ENCODE measurements around the gene TAT. TPM values are rescaled to one million over a fixed set of nuclear protein-coding genes. Genes with fewer than 3 reads are reported as not detected.
"Not testable (repeated sequence)": the region's sequence is repeated elsewhere in the genome, so short reads cannot be mapped to it uniquely, and the experiment has no call there.

The TAT gene
- total RNA-seq, 2 donors from 2014 or later = not detected

GRCh38 chr16:71569621-71570020, 7.3 kb downstream of the TAT start:
- peaks cover 14% of the 10 kb centered on the region in 2 donors for H3K4me1 Mint-ChIP-seq (ENCODE audit: low read depth in 2 of 2)
- H3K4me3 Mint-ChIP-seq = no peak overlapping the region
- H3K27me3 Mint-ChIP-seq = peaks cover 0 to 5% of the 10 kb centered on the region in 2 donors
- H3K9me3 Mint-ChIP-seq = no peaks in the 10 kb centered on the region
- no peak overlapping the region for H3K27ac Mint-ChIP-seq
- no peak for ATAC-seq
- no peak for DNase-seq (ENCODE audit: low spot score)
- H3K36me3 Mint-ChIP-seq = no peaks in the 10 kb centered on the region

DNA sequence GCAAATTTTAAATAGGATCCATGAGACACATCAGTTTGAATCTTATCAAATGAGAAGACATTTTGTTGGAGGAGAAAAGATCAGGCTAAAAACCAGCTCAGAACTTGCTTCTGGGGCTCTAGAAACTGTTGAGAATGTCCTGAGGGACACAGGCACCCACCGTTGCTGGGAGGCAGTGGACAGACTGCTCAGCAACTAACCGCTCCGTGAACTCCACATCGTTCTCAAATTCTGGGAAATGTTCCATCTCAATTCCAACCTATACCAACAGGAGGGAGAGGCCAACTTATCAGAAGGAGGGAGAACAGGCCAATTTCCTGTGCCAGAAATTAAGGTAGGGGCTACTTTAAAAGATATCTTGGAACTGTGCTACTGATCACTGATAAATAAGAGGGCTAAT, 8.3 kb downstream of the TAT start:
- Mint-ChIP-seq H3K27ac (no peak overlapping the region), H3K4me1 (ENCODE audit: low read depth in 2 of 2) (peaks cover 21% of the 10 kb centered on the region in 2 donors), H3K4me3 (no peak overlapping the region), H3K9me3 (no peaks in the 10 kb centered on the region), H3K36me3 (no peaks in the 10 kb centered on the region), H3K27me3 (peaks cover 0 to 5% of the 10 kb centered on the region in 2 donors)
- ATAC-seq (no peak), DNase-seq (ENCODE audit: low spot score) (no peak)

GRCh38 chr16:71567931-71568330, 9.0 kb downstream of the TAT start:
- Mint-ChIP-seq H3K4me1 (ENCODE audit: low read depth in 2 of 2) (peaks cover 21% of the 10 kb centered on the region in 2 donors), H3K27me3 (peaks cover 0 to 5% of the 10 kb centered on the region in 2 donors), H3K27ac (no peak overlapping the region), H3K9me3 (no peaks in the 10 kb centered on the region), H3K36me3 (no peaks in the 10 kb centered on the region), H3K4me3 (no peak overlapping the region)
- DNase-seq (ENCODE audit: low spot score) (no peak), ATAC-seq (no peak)

DNA sequence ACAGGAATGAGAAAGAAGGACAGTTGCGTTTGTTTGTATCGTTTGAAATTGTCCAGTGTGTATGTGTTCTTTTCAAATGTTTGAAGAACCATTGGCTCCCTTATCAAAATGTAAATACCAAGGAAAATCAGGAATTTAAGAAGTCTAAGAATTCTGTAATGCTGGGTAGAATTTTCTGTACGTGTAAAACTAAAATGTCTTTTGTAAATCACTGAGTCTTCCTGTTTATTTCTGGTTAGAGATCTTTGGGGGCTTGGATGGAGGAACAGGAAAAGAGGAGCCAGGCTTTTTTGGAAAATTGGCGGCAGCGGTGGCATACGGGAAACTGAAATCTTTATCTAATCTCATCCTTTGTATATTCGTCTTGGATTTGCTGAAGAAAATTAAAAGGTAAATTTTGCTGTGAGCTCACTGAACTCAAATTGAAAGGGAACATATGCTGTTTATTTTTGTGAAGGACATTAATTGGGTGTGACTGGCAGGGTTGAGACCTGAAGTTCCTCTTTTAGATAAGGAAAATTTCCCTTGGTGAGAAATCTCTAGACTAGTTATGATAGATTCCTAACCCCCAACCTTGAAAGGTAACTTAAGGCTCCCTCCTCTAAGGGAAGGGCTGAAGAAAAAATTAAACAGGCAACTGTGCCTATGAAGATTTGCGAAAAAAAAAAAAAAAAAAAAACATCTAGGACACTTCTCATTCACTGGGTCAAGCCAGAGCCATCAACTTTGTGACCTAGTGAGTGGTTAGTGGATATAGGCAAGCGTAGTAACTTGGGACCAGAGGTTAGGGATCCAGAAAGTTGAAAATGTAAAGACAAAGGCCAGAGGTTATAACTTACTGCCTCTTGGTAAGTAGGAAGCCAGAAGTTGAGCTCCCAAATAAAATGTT, 10.8 kb downstream of the TAT start:
- ATAC-seq (no peak), DNase-seq (ENCODE audit: low spot score) (no peak)
- Mint-ChIP-seq H3K27me3 (peaks cover 0 to 6% of the 10 kb centered on the region in 2 donors), H3K4me3 (peak overlapping the region; percentile 90), H3K9me3 (peaks cover 4% of the 10 kb centered on the region), H3K4me1 (ENCODE audit: low read depth in 2 of 2) (peaks cover 21% of the 10 kb centered on the region in 2 donors), H3K36me3 (peaks cover 4% of the 10 kb centered on the region), H3K27ac (peak overlapping the region; percentile 91 to 92)

GRCh38 chr16:71564335-71564967, 12.4 kb downstream of the TAT start:
- Mint-ChIP-seq H3K4me3 (peak overlapping the region; percentile 90), H3K27me3 (peaks cover 0 to 6% of the 10 kb centered on the region in 2 donors), H3K36me3 (peaks cover 4% of the 10 kb centered on the region), H3K27ac (peak overlapping the region; percentile 91 to 92), H3K4me1 (ENCODE audit: low read depth in 2 of 2) (peaks cover 21% of the 10 kb centered on the region in 2 donors), H3K9me3 (peaks cover 4% of the 10 kb centered on the region)
- DNase-seq (ENCODE audit: low spot score) (no peak), ATAC-seq (no peak)

DNA sequence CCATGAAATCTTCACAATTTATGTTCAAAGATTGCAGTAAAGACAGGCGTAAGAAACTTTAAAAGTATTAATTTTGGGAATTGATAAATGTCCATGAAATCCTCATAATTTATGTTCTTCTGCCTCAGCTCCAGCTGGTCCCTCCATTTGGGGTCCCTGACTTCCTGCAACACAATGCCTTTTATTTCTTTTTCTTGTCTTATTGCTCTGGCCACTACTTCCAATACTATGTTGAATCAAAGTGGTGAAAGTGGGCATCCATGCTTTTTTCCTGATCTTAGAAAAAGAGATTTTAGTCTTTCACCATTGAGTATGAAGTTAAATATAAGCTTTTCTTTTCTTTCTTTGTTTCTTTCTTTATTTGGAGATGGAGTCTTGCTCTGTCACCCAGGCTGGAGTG, 14.3 kb downstream of the TAT start:
- Mint-ChIP-seq H3K27me3 (peaks cover 7 to 16% of the 10 kb centered on the region in 2 donors), H3K4me1 (ENCODE audit: low read depth in 2 of 2) (peaks cover 21% of the 10 kb centered on the region in 2 donors), H3K4me3 (no peak overlapping the region), H3K9me3 (peaks cover 4% of the 10 kb centered on the region), H3K36me3 (peaks cover 4% of the 10 kb centered on the region), H3K27ac (no peak overlapping the region)
- ATAC-seq = no peak
- DNase-seq (ENCODE audit: low spot score) = no peak

- not testable (repeated sequence) for H3K9me3 Mint-ChIP-seq; H3K4me3 Mint-ChIP-seq; H3K36me3 Mint-ChIP-seq; DNase-seq (ENCODE audit: low spot score); ATAC-seq; H3K27ac Mint-ChIP-seq
- Mint-ChIP-seq H3K27me3 (peaks cover 7 to 16% of the 10 kb centered on the region in 2 donors), H3K4me1 (ENCODE audit: low read depth in 2 of 2) (peaks cover 21% of the 10 kb centered on the region in 2 donors)
Measured at GRCh38 chr16:71561886-71562285, 15.0 kb downstream of the TAT start.

GRCh38 chr16:71559855-71560254, 17.0 kb downstream of the TAT start:
- DNase-seq (ENCODE audit: low spot score) = no peak
- Mint-ChIP-seq H3K4me3 (no peak overlapping the region), H3K4me1 (ENCODE audit: low read depth in 2 of 2) (peaks cover 9 to 10% of the 10 kb centered on the region in 2 donors), H3K9me3 (peaks cover 4% of the 10 kb centered on the region), H3K27ac (no peak overlapping the region), H3K36me3 (peaks cover 4% of the 10 kb centered on the region), H3K27me3 (peaks cover 7 to 24% of the 10 kb centered on the region in 2 donors)
- no peak for ATAC-seq

DNA sequence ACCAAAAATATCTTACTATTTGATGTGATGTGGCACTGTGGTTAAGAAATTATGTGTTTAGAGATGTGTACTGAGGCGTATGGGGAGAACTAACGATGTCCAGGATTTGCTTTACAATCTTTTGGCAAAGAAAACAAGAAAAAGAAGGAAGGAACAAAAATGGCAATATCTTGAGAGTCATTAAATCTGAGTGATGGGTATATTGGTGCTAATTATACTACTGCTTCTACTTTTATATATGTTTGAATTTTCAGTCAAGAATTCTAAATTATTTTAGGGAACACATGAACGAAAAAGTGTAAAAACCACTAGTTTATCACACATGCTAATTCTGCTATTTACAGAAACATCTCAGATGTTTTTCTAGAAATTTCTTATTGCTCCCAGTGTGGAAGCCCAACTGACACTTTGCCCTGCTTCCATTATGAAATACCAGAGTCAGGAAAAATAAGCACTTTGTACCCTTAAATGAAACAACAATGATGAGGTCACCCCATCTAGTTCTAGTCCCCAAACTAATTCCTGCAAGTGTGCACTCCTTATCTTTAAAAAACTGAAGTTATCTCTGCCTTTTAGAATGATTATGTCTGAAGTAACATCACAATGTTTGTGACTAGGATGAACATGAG, 18.8 kb downstream of the TAT start:
- Mint-ChIP-seq H3K4me3 (no peak overlapping the region), H3K27me3 (peaks cover 8 to 24% of the 10 kb centered on the region in 2 donors), H3K9me3 (peaks cover 4% of the 10 kb centered on the region), H3K36me3 (peaks cover 4% of the 10 kb centered on the region), H3K4me1 (ENCODE audit: low read depth in 2 of 2) (no peaks in the 10 kb centered on the region), H3K27ac (no peak overlapping the region)
- DNase-seq (ENCODE audit: low spot score) (no peak), ATAC-seq (no peak)

- Mint-ChIP-seq H3K36me3 (peaks cover 4% of the 10 kb centered on the region), H3K27me3 (peaks cover 16 to 30% of the 10 kb centered on the region in 2 donors), H3K9me3 (peaks cover 4% of the 10 kb centered on the region), H3K27ac (no peak overlapping the region), H3K4me3 (no peak overlapping the region), H3K4me1 (ENCODE audit: low read depth in 2 of 2) (no peaks in the 10 kb centered on the region)
- DNase-seq (ENCODE audit: low spot score) (no peak), ATAC-seq (no peak)
Measured at GRCh38 chr16:71557299-71557698, 19.6 kb downstream of the TAT start.

DNA sequence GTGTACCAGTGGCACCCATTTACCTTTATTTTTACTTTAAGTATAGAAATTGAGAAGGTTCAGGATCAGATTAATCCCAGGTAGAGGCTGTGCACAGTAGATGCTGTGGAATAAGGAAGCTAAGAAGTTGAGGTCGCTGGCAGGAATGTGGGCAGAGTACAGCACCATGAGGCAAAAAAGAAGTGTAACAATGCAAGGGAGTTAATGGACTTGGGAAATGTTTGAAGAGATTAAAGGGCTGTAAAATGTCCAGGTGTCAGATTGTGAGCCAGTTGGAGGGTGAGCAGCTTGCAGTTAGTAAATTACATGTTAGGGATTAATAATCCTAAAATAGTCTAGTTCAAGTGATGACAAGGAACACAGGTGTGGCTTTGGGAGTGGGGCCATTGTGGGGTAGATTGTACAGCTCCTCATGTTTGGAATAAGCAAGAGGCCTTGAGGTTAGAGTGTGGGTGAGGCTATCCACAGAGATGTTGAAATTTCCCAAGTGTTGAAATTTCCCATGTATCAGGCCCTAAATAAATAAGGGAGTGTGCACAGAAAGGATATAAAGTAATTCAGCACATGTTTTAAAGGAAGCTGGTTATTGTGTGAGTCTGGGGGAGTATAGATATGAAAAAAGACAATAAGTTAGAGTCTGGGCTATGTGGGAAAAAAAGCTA, 21.5 kb downstream of the TAT start:
- DNase-seq (ENCODE audit: low spot score) (no peak), ATAC-seq (no peak)
- H3K4me3 Mint-ChIP-seq = no peak overlapping the region
- no peak overlapping the region for H3K27ac Mint-ChIP-seq
- no peaks in the 10 kb centered on the region for H3K36me3 Mint-ChIP-seq
- no peaks in the 10 kb centered on the region for H3K4me1 Mint-ChIP-seq (ENCODE audit: low read depth in 2 of 2)
- H3K27me3 Mint-ChIP-seq = peaks cover 25 to 32% of the 10 kb centered on the region in 2 donors
- H3K9me3 Mint-ChIP-seq = no peaks in the 10 kb centered on the region

- Mint-ChIP-seq H3K36me3 (no peaks in the 10 kb centered on the region), H3K27me3 (peaks cover 27% of the 10 kb centered on the region in 2 donors), H3K4me3 (no peak overlapping the region), H3K27ac (no peak overlapping the region), H3K4me1 (ENCODE audit: low read depth in 2 of 2) (no peaks in the 10 kb centered on the region), H3K9me3 (no peaks in the 10 kb centered on the region)
- no peak for ATAC-seq
- DNase-seq (ENCODE audit: low spot score) = no peak
Measured at GRCh38 chr16:71552698-71553503, 24.0 kb downstream of the TAT start.

DNA sequence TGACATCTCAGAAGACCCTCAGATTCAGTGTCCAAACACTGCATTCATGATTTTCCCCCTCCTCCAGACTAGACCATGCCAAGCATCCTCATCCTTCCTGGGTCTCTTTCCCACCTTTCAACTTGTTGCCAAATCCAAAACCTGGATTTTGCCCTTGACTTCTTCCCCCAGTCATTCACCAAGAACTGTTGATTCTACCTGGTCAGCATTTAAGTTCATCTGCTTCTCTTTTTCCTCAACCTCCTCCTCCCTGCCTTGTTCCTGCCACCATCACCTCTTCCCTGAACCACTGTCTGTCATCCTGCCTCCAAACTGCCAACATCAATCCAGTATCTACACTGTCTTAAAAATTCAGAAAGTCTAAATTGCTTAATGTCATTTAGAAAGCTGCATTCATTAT, 29.7 kb downstream of the TAT start:
- H3K4me3 Mint-ChIP-seq = no peak overlapping the region
- peaks cover 3 to 4% of the 10 kb centered on the region in 2 donors for H3K4me1 Mint-ChIP-seq (ENCODE audit: low read depth in 2 of 2)
- no peaks in the 10 kb centered on the region for H3K36me3 Mint-ChIP-seq
- no peaks in the 10 kb centered on the region for H3K9me3 Mint-ChIP-seq
- peaks cover 14 to 21% of the 10 kb centered on the region in 2 donors for H3K27me3 Mint-ChIP-seq
- ATAC-seq (no peak), DNase-seq (ENCODE audit: low spot score) (no peak)
- H3K27ac Mint-ChIP-seq = no peak overlapping the region

Data from natural killer cell treated with Interleukin-12 subunit alpha and Interleukin-12 subunit beta and Interleukin-15 and Interleukin-18, amount 100 ng/mL, for 72 hours (primary cell).